Measurements from ENCODE around the gene CD320.
A peak's percentile ranks its signal among the peaks of the same experiment; 100 is the strongest.

Gene CD320

GRCh38 chr19:8255426-8256125 is 52.6 kb downstream of the CD320 start:
- DNase-seq, result no peak

GRCh38 chr19:8254286-8255001 is 53.7 kb downstream of the CD320 start:
- DNase-seq, result no peak

GRCh38 chr19:8253678-8254077 is 54.5 kb downstream of the CD320 start:
- DNase-seq, result no peak

- DNase-seq, result peak in 50 of 51 donors; percentile 12 to 86 (median 62)
These were observed 55.1 kb downstream of the CD320 start for GRCh38 chr19:8252922-8253589.

All from hypothalamus (tissue), 51 donors.